Vagina (tissue), 2 donors: Measurements from ENCODE around the gene SLC35B2. TPM values are rescaled to one million over a fixed set of nuclear protein-coding genes. Genes with fewer than 3 reads are reported as not detected.

Experiments used
- DNase-seq, 2 donors: peaks; one replicate each; pipeline ENCODE4 v3.0.0-alpha.2; 2017; ENCODE audit errors: extremely low spot score in 2 of 2
- H3K27ac ChIP-seq: fragments of 200-600 bp; sonication (generic); one replicate; pipeline ENCODE4 v1.5.1; 2019
- H3K27me3 ChIP-seq: fragments of 200-600 bp; sonication (generic); one replicate; pipeline ENCODE4 v1.5.1; 2019
- H3K36me3 ChIP-seq, 2 donors: fragments of 200-600 bp; sonication (generic); one replicate each; pipeline ENCODE4 v1.5.1; 2017 to 2019
- H3K4me1 ChIP-seq: fragments of 200-600 bp; sonication (generic); one replicate; pipeline ENCODE4 v1.5.1; 2019
- H3K4me3 ChIP-seq, 2 donors: fragments of 200-600 bp; sonication (generic); 1 replicate in 1 of 2; 2 replicates in 1 of 2; pipeline ENCODE4 v1.5.1; 2016 to 2019
- H3K9me3 ChIP-seq: fragments of 200-600 bp; sonication (generic); one replicate; pipeline ENCODE4 v1.5.1; 2019
- POLR2A ChIP-seq, 2 donors: fragments of 450-650 bp; IDR thresholded peaks; one replicate each; pipeline ENCODE4 v1.6.1; 2017; ENCODE audit warnings: antibody characterized with exemption in 2 of 2, mild to moderate bottlenecking in 2 of 2, moderate library complexity in 2 of 2
- POLR2AphosphoS5 ChIP-seq, 2 donors: sonication (generic); formaldehyde crosslinking; IDR thresholded peaks; one replicate each; pipeline ENCODE4 v1.9.0; 2017; ENCODE audit warnings: antibody characterized with exemption in 2 of 2, mild to moderate bottlenecking in 2 of 2, low read depth in 1 of 2; ENCODE audit not compliant: insufficient read depth in 1 of 2
- intact Hi-C: fragments of 100-400 bp; cut with DNase I; formaldehyde crosslinking; loops from one replicate; pipeline ENCODE4 v1.15.1; 2023
- total RNA-seq: library from RNA; depleted of rRNA; stranded (reverse); fragments of >200 nt; gene quantifications from one replicate; pipeline ENCODE4 v1.2.3, GENCODE V29; 2016
- TF ChIP-seq, protein P1 (sequence below), 3 experiments: fragments of 450-650 bp in 2 of 3; fragments of 200-600 bp in 1 of 3; sonication (generic) in 1 of 3; IDR thresholded peaks; one replicate each; pipeline ENCODE4 v1.5.1; 2017 to 2019; ENCODE audit warnings: antibody characterized with exemption in 3 of 3, mild to moderate bottlenecking in 2 of 3, moderate library complexity in 2 of 3

SLC35B2 gene
- total RNA-seq, 1 donor from 2014 or later, result 19.6 TPM

DNA sequence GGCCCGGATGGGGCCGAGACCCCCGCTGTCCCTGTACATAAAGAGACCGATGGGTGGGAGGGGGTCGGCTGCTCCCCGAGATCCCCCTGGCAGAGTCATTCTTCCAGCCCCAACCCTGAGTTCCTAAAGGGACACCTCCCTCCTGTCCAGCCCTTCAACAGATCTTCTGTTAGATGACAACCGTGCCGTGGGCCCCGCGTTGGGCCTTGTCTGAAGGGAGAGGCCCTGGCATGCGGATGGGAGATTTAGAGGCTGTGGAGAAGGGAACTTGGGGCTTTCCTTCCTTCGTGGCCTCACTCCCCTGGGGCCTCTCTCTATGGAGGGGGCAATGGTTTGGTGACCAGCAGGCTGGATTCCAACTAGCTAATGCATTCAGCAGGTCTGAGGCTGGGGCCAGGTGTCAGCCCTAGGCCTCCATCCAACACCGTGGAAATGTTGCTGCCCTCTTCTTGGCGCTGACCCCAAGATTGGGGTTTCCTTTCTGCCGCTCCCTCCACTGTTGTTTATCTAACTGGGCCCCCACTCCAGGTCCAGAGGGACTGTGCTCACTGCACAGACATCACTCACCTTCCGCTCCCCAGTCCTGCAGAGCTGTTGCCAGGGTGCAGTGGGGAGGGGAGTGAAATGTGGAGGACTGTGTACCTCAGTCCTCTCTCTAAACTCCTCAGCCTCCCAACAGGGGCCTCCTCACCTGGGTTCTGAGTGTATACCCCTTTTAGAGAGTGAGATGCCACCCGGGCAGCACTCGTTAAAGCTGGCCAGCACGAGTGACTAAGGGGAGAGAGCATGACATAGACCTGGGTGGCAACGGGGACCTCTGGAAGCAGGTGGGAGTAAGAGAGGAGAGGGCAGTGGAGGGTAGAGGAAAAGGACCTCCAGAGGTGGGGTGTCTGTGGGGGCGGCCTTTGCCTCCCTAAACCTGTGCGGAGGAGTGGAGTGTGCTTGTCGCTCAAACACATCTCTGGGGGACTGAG is 19.6 kb upstream of the SLC35B2 start:
- H3K9me3 ChIP-seq, result no peaks in the 10 kb centered on the region
- TF ChIP-seq POLR2A (IDR thresholded peaks at IDR 0.05), result no peak
- TF ChIP-seq POLR2AphosphoS5 (IDR thresholded peaks at IDR 0.05; ENCODE audit: insufficient read depth in 1 of 2, low read depth in 1 of 2), result no peak
- TF ChIP-seq, protein P1, sequence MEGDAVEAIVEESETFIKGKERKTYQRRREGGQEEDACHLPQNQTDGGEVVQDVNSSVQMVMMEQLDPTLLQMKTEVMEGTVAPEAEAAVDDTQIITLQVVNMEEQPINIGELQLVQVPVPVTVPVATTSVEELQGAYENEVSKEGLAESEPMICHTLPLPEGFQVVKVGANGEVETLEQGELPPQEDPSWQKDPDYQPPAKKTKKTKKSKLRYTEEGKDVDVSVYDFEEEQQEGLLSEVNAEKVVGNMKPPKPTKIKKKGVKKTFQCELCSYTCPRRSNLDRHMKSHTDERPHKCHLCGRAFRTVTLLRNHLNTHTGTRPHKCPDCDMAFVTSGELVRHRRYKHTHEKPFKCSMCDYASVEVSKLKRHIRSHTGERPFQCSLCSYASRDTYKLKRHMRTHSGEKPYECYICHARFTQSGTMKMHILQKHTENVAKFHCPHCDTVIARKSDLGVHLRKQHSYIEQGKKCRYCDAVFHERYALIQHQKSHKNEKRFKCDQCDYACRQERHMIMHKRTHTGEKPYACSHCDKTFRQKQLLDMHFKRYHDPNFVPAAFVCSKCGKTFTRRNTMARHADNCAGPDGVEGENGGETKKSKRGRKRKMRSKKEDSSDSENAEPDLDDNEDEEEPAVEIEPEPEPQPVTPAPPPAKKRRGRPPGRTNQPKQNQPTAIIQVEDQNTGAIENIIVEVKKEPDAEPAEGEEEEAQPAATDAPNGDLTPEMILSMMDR (IDR thresholded peaks at IDR 0.05), result no peak
- peaks cover 4% of the 10 kb centered on the region for H3K27me3 ChIP-seq
- no peak overlapping the region for H3K27ac ChIP-seq
- DNase-seq, result no peak
- intact Hi-C loops, result no loop called here
- no peaks in the 10 kb centered on the region for H3K36me3 ChIP-seq
- peaks cover 10% of the 10 kb centered on the region for H3K4me1 ChIP-seq
- no peak overlapping the region for H3K4me3 ChIP-seq

DNA sequence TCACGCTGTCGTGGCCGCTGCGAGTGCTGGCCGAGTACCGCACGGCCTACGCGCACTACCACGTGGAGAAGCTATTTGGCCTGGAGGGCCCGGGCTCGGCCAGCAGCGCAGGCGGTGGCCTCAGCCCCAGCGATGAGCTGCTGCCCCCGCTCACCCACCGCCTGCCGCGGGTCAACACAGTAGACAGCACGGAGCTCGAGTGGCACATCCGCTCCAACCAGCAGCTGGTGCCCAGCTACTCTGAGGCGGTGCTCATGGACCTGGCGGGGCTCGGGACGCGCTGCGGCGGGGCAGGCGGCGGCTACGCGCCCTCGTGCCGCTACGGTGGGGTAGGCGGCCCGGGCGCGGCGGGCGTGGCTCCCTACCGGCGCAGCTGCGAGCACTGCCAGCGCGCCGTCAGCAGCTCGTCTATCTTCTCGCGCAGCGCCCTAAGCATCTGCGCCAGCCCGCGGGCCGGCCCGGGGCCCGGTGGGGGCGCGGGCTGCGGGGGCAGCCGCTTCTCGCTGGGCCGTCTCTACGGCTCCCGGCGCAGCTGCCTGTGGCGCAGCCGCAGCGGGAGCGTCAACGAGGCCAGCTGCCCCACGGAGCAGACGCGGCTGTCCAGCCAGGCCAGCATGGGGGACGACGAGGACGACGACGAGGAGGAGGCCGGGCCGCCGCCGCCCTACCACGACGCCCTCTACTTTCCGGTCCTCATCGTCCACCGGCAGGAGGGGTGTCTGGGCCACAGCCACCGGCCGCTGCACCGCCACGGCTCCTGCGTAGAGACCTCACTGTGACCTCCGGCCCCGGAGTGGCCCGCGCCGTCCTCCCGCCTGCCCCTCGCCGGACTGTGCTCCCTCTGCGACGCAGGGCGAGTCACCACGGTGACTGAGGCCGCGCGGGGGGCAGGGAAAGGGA is 18.7 kb upstream of the SLC35B2 start:
- DNase-seq, result no peak
- Histone ChIP-seq H3K9me3 (no peaks in the 10 kb centered on the region), H3K27ac (no peak overlapping the region), H3K4me1 (peaks cover 10% of the 10 kb centered on the region), H3K27me3 (peaks cover 4% of the 10 kb centered on the region), H3K36me3 (no peaks in the 10 kb centered on the region), H3K4me3 (peak overlapping the region; percentile 22 to 48)
- intact Hi-C loops, result no loop called here
- no peak for TF ChIP-seq POLR2AphosphoS5 (IDR thresholded peaks at IDR 0.05; ENCODE audit: insufficient read depth in 1 of 2, low read depth in 1 of 2)
- TF ChIP-seq, protein P1 (IDR thresholded peaks at IDR 0.05), result no peak
- no peak for TF ChIP-seq POLR2A (IDR thresholded peaks at IDR 0.05)

DNA sequence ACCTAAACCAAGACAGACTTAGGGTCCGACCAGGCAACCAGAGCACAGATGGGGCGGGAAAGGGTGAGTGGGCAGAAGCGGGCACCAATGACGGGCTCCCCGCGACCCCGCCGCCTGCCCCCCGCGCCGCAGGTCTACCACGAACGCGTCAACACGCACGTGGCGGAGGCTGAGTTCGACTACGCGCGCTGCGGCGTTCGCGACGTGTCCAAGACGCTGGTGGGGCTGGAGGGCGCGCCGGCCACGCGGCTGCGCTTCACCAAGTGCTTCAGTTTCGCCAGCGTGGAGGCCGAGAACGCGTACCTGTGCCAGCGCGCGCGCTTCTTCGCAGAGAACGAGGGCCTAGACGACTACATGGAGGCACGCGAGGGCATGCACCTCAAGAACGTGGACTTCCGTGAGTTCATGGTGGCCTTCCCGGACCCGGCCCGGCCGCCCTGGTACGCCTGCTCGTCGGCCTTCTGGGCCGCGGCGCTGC is 18.0 kb upstream of the SLC35B2 start:
- H3K36me3 ChIP-seq, result no peaks in the 10 kb centered on the region
- H3K4me1 ChIP-seq, result peaks cover 10% of the 10 kb centered on the region
- peak overlapping the region; percentile 22 to 48 for H3K4me3 ChIP-seq
- TF ChIP-seq POLR2A (IDR thresholded peaks at IDR 0.05) (no peak), POLR2AphosphoS5 (IDR thresholded peaks at IDR 0.05; ENCODE audit: insufficient read depth in 1 of 2, low read depth in 1 of 2) (no peak)
- TF ChIP-seq, protein P1 (IDR thresholded peaks at IDR 0.05), result no peak
- DNase-seq, result no peak
- H3K27ac ChIP-seq, result no peak overlapping the region
- no peaks in the 10 kb centered on the region for H3K9me3 ChIP-seq
- intact Hi-C loops, result no loop called here
- H3K27me3 ChIP-seq, result peaks cover 6% of the 10 kb centered on the region

DNA sequence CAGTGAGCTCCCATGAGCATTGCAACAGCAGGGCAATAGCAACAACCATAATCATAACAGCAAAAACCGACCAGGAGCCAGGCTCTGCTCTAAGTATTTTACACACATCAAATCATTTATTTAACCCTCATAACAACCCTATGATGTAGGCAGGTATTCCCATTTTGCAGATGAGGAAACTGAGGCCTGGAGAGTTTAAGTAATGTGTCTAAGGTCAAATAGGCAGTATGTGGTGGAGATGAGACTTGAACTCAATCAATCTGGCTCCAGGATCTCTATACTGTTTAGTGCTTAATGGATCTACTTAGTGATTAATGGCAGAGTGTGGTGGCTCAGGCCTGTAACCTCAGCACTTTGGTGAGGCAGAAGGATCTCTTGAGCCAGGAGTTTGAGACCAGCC is 16.3 kb upstream of the SLC35B2 start:
- Histone ChIP-seq H3K27me3 (peaks cover 8% of the 10 kb centered on the region), H3K27ac (no peak overlapping the region), H3K4me1 (peaks cover 10% of the 10 kb centered on the region), H3K36me3 (no peaks in the 10 kb centered on the region), H3K4me3 (no peak overlapping the region), H3K9me3 (no peaks in the 10 kb centered on the region)
- intact Hi-C loops, result no loop called here
- no peak for DNase-seq
- no peak for TF ChIP-seq POLR2AphosphoS5 (IDR thresholded peaks at IDR 0.05; ENCODE audit: insufficient read depth in 1 of 2, low read depth in 1 of 2)
- TF ChIP-seq, protein P1 (IDR thresholded peaks at IDR 0.05), result no peak
- no peak for TF ChIP-seq POLR2A (IDR thresholded peaks at IDR 0.05)
